ENCODE measurements around the gene WNT2B. TPM values are rescaled to one million over a fixed set of nuclear protein-coding genes. Genes with fewer than 3 reads are reported as not detected.

WNT2B gene
- total RNA-seq, 1 experiment from 2014 or later = 0.68 TPM

GRCh38 chr1:112515311-112516009 lies 6.7 kb downstream of the WNT2B start:
- Histone ChIP-seq H3K27me3 (ENCODE audit: insufficient read depth, low read length) (peaks cover 20% of the 10 kb centered on the region), H2BK12ac (ENCODE audit: insufficient read length, low read depth, low read length) (no peak overlapping the region), H3K56ac (ENCODE audit: insufficient read length, low read depth, low read length) (no peak overlapping the region), H3K79me2 (ENCODE audit: insufficient read depth, low read length) (no peaks in the 10 kb centered on the region), H3K9ac (ENCODE audit: extremely low read depth, insufficient read length, low read length) (no peak overlapping the region), H3K23ac (ENCODE audit: insufficient read length, low read depth, low read length) (no peak overlapping the region), H3T11ph (ENCODE audit: low read length) (no peak overlapping the region), H3K4me2 (ENCODE audit: insufficient read depth, insufficient read length, low read length) (no peak overlapping the region), H3K79me1 (ENCODE audit: insufficient read depth, low read depth, low read length, poor library complexity, severe bottlenecking) (no peaks in the 10 kb centered on the region), H3K4me1 (ENCODE audit: insufficient read depth, low read length) (no peaks in the 10 kb centered on the region), H2BK20ac (ENCODE audit: low read depth, low read length, poor library complexity, severe bottlenecking) (no peak overlapping the region), H3K9me3 (ENCODE audit: control insufficient read depth, low read depth, low read length) (no peaks in the 10 kb centered on the region), H3K27ac (ENCODE audit: insufficient read length, low read depth, low read length) (no peak overlapping the region), H3K18ac (ENCODE audit: insufficient read length, low read depth, low read length) (no peak overlapping the region), H3K4ac (ENCODE audit: low read depth, low read length) (no peak overlapping the region), H4K5ac (ENCODE audit: insufficient read length, low read depth, low read length) (no peak overlapping the region), H2BK5ac (ENCODE audit: insufficient read length, low read length) (no peak overlapping the region), H3K14ac (ENCODE audit: insufficient read depth, low read length) (no peak overlapping the region), H2AFZ (ENCODE audit: low read length) (no peak overlapping the region), H2BK15ac (ENCODE audit: low read depth, low read length) (no peak overlapping the region), H3K23me2 (ENCODE audit: insufficient read length, low read depth, low read length, poor library complexity, severe bottlenecking) (no peaks in the 10 kb centered on the region), H4K91ac (ENCODE audit: insufficient read length, low read depth, low read length) (no peak overlapping the region), H4K20me1 (ENCODE audit: control insufficient read depth, insufficient read depth, insufficient read length) (no peaks in the 10 kb centered on the region), H2BK120ac (ENCODE audit: low read depth, low read length, poor library complexity, severe bottlenecking) (no peak overlapping the region), H2AK5ac (ENCODE audit: insufficient read length, low read length) (no peak overlapping the region), H4K8ac (replicated peaks; ENCODE audit: insufficient read length, low read depth, low read length) (no peak overlapping the region)
- DNase-seq = peak; percentile 43
- no peaks in the 10 kb centered on the region for H3K9me3 Mint-ChIP-seq
- H3K36me3 Mint-ChIP-seq (ENCODE audit: insufficient read depth in 1 of 3, low read depth in 3 of 3) = no peaks in the 10 kb centered on the region; a peak in 1 of 7 replicates
- no peak overlapping the region; a peak in 1 of 5 replicates for H3K4me3 Mint-ChIP-seq
- WGBS (ENCODE audit: extremely low coverage, insufficient read length, low lambda C conversion rate) = no CpG with 5 or more reads among the region's 2 CpGs
- H3K4me1 Mint-ChIP-seq = peaks cover 12 to 22% of the 10 kb centered on the region in 2 experiments
- TF ChIP-seq, protein P1, sequence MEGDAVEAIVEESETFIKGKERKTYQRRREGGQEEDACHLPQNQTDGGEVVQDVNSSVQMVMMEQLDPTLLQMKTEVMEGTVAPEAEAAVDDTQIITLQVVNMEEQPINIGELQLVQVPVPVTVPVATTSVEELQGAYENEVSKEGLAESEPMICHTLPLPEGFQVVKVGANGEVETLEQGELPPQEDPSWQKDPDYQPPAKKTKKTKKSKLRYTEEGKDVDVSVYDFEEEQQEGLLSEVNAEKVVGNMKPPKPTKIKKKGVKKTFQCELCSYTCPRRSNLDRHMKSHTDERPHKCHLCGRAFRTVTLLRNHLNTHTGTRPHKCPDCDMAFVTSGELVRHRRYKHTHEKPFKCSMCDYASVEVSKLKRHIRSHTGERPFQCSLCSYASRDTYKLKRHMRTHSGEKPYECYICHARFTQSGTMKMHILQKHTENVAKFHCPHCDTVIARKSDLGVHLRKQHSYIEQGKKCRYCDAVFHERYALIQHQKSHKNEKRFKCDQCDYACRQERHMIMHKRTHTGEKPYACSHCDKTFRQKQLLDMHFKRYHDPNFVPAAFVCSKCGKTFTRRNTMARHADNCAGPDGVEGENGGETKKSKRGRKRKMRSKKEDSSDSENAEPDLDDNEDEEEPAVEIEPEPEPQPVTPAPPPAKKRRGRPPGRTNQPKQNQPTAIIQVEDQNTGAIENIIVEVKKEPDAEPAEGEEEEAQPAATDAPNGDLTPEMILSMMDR (conservative IDR thresholded peaks at IDR 0.05) = no peak
- H3K27me3 Mint-ChIP-seq (ENCODE audit: low read depth) = peaks cover 56% of the 10 kb centered on the region
- peak overlapping the region in 1 of 3 experiments; percentile 21; a peak in 2 of 7 replicates for H3K27ac Mint-ChIP-seq
